ENCODE data around the gene ADAM12. TPM values are rescaled to one million over a fixed set of nuclear protein-coding genes. Genes with fewer than 3 reads are reported as not detected.

Gene ADAM12
- polyA plus RNA-seq, 4 donors: 21.5 to 32.0 (median 27.2) TPM

GRCh38 chr10:126158133-126158892 is 230.0 kb downstream of the ADAM12 start:
- no peak for DNase-seq (ENCODE audit: low read depth in 4 of 4, low spot score in 2 of 4)

- DNase-seq (ENCODE audit: low read depth in 4 of 4, low spot score in 2 of 4): no peak
Observed at GRCh38 chr10:126157189-126157588, 231.1 kb downstream of the ADAM12 start.

- no peak for DNase-seq (ENCODE audit: low read depth in 4 of 4, low spot score in 2 of 4)
Observed at GRCh38 chr10:126156503-126156902, 231.8 kb downstream of the ADAM12 start.

- no peak for DNase-seq (ENCODE audit: low read depth in 4 of 4, low spot score in 2 of 4)
Observed at GRCh38 chr10:126156012-126156411, 232.3 kb downstream of the ADAM12 start.

- no peak for DNase-seq (ENCODE audit: low read depth in 4 of 4, low spot score in 2 of 4)
Observed at GRCh38 chr10:126155528-126155927, 232.7 kb downstream of the ADAM12 start.

DNA sequence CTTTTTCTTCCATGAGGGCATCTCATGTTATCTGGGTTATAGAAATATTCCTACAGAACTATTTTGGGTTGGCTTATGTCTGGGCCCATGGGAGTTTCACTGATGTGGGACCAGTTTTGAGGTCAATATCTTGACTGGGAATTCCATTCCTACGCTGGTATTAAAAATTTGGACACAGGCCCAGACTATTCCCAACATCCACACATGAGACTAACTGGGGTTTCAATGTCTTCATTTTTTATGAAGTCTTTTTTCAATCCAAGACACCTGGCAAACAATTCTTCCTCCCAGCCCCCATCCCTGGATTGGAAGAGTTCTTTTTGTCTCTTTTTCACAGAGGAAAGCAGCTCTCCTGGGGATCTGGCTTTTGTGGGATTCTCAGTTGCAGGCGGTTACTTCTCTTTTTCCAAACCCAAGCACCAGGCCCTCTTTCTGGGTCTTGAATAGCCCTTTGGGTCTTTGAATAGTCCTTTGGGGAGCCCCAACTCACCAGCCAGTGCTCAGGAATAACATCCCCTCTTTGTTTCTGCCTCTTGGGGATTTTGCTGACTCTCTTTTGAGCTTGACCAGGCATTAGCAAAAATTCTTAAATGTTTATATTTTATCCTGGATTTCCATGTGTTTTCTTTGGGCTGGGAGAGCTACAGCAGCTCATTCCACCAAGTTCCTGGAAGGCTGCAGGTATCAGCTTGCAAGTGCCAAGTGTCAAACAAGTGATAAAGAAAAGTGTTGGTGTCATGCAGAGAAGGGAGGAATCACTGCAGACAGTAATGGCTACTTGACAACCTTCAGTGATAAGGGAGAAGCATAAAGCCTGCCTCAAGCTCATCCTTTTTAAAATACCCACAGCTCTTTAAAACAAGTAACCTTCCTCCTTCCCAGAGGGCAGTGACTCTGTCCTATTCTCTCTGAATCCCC is 234.3 kb downstream of the ADAM12 start:
- DNase-seq (ENCODE audit: low read depth in 4 of 4, low spot score in 2 of 4): no peak

- DNase-seq (ENCODE audit: low read depth in 4 of 4, low spot score in 2 of 4): no peak
Observed at GRCh38 chr10:126147866-126148587, 240.2 kb downstream of the ADAM12 start.

- no peak for DNase-seq (ENCODE audit: low read depth in 4 of 4, low spot score in 2 of 4)
Observed at GRCh38 chr10:126146771-126147170, 241.5 kb downstream of the ADAM12 start.

DNA sequence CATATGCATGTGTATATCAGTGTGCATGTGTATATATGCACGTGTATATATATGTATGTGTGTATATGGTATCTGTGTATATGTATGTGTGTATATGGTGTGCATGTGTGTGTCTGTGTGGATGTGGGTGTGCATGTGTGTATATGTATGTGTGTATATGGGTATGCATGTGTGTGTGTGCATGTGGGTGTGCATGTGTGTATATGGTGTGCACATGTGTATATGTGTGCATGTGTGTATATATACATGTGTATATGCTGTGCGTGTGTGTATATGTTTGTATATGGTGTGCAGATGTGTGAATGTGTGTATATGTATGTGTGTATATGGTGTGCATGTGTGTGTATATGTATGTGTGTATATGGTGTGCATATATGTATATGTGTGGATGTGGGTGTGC is 245.2 kb downstream of the ADAM12 start:
- no peak for DNase-seq (ENCODE audit: low read depth in 4 of 4, low spot score in 2 of 4)

DNA sequence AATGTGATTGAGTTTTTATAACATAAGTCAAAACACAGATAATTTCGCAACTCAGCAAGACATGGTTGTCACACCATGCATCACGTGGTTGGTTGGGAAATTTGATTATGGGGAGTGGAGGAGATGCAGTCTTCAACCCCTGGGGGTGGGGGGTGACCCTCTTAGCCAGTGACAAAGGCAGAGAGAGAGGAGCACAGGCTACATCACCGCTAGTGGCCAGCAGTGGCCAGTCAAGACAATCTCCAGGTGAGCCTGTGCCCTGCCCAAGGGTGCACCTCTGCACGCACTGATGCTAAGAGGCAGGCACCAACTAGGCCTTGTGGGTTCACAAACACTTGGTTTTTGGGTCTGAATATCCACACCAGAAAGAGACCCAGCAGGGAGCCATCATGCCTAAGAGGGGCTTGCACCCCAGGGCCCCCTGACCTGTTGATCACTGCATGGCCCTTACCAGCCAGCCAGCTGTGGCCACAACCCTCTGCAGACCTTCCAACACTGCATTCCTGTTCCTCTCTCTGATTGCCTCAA is 247.5 kb downstream of the ADAM12 start:
- DNase-seq (ENCODE audit: low read depth in 4 of 4, low spot score in 2 of 4): no peak

DNA sequence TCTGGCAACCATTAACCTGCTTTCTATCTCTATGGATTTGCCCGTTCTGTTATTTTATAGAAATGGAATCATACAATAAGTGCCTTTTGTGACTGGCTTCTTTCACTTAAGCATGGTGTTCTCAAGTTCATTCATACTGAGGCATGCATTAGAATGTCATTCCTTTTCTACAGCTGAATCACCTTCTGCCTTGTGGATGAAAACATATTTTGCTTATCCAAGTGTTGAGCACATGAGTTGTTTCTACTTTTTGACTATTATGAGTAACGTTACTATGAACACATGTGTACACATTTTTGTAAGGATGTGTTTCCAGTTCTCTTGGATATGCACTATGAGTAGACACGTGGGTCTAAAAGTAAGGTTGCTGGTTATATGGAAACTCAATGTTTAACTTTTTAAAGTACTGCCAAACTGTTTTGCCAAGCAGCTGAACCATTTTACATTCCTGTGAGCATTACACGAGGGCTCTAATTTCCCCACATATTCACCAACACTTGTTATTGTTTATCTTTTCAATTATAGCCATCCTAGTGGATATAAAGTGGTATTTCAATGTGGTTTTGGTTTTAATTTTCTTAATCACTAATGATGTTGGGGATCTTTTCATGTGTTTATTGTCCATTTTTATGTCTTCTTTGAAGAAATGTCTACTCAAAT is 250.6 kb downstream of the ADAM12 start:
- DNase-seq (ENCODE audit: low read depth in 4 of 4, low spot score in 2 of 4): no peak

GRCh38 chr10:126135941-126136595 is 252.2 kb downstream of the ADAM12 start:
- DNase-seq (ENCODE audit: low read depth in 4 of 4, low spot score in 2 of 4): no peak

DNA sequence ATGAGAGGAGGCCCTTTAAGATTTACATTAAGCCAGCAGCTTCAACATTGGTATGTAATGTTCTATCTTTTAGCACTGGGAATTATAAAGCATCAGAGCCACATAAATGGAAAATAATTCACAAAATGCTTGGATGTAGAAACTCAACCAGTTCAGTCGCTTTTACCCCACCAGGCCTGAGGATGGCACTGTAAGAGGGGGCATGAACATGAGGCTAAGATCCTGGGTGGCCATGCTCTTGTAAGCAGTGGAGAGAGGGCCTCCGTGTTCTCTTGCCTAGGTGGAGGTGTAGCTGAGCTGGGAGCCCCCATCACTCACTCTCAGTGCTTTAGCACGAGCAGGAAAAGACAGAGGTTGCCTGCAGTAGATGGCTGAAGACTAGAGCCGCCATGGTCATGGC is 253.1 kb downstream of the ADAM12 start:
- no peak for DNase-seq (ENCODE audit: low read depth in 4 of 4, low spot score in 2 of 4)

DNA sequence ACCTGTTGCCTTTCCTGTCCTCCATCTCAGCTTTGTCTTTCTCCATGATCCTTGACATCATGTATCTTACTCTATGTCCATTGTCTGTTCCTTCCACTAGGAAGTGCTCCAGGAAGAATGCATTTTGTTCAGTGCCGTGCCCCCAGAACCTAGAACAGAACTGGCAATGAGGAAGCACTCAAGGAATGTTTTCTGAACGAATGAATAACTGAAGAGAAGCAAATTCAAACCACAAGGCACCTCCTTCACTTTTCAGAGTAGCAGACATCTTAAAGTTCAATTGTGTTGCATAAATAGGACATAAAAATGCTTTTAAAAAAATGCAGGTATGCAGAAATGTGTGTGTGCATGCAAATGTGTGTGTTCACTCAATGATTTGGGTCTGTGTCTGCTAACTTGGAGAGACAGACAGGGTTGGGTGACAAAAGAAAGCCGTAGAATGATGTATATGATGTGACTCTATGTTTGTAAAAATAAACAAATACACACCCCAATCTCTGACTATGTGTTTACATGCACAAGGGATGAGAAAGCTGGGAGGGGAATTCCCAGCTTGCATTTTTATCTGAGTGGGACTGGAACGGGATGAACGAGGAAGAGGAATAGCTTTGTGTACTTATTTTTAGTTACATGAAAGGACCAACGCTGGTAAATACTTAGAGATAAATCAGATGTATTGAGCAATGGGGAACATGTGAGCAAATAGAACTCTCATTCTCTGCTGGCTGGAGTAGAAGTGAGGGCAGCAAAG is 254.2 kb downstream of the ADAM12 start:
- DNase-seq (ENCODE audit: low read depth in 4 of 4, low spot score in 2 of 4): no peak

DNA sequence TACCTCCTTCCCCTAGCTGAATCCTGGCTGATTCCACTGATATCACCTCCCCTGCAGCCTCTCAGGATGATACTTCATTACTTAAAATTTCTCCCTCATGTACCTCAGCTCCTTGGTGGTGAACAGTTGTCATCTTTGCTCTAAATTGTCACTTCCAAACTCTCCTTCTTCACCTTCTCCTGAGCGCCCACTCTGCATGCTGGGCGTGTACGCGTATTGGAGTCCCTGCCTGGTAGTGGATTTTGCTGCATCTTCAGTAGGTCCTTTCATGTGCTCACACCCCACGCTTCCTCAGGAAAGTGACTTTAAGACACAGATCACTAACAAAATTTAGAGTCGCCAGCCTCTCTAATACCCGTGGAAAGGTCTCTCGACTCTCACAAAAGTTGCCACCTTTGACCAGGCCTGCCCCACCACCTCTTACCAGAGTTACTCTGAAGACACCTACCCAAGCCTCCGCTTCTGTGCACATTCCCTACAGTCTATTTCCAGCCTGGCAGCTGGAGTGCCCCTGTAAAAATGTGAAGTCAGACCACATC is 255.1 kb downstream of the ADAM12 start:
- DNase-seq (ENCODE audit: low read depth in 4 of 4, low spot score in 2 of 4): no peak

GRCh38 chr10:126131341-126131740 is 256.9 kb downstream of the ADAM12 start:
- no peak for DNase-seq (ENCODE audit: low read depth in 4 of 4, low spot score in 2 of 4)

DNA sequence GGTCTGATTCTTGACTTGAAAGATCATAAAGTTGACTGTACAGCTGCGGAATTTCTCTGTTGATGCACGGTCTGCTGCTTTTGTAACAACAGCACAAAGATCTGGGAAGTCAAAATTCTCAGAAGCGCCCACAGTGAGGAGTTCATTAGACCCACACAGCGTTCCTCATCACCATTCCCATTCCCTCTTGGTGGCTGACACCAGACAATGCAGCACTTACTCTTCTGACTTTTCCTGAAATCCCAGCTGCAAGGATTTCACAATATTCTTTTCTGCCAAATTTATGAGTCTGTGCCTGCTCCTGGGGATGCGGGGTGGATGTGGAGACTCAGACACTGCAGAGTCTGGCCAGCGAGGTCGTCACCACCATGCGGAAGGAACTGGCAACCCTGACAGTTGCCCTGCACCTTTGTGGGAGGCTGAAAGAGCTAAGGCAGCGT is 258.0 kb downstream of the ADAM12 start:
- no peak for DNase-seq (ENCODE audit: low read depth in 4 of 4, low spot score in 2 of 4)

DNA sequence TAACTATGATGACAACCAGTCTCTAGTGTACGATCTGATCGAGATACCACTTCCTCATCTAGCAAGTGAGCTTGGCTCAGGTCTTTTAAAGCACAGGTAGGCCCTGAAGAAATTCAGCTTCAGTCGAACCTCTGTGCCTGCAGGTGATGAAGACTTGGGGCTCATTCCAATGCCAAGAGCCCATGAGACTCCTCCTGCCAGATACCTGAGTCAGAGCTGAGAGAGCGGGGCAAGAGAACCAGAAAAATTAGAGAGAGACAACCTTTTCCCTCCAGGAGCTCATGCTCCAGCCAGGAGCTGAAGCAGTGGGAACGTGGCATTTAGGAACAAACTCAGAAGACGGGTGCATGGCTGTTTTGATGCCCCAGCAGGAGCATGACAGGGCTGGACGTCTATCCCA is 259.3 kb downstream of the ADAM12 start:
- no peak for DNase-seq (ENCODE audit: low read depth in 4 of 4, low spot score in 2 of 4)

- DNase-seq (ENCODE audit: low read depth in 4 of 4, low spot score in 2 of 4): no peak
Observed at GRCh38 chr10:126128581-126128980, 259.7 kb downstream of the ADAM12 start.
